Stimulated activated CD4-positive, alpha-beta T cell treated with anti-CD3 and anti-CD28 coated beads, Interleukin-15, amount 100 ng/mL, for 1 hour (primary cell): ENCODE results near the gene MICA.
A peak's percentile ranks its signal among the peaks of the same experiment; 100 is the strongest.
"Not testable (repeated sequence)": the region's sequence is repeated elsewhere in the genome, so short reads cannot be mapped to it uniquely, and the experiment has no call there.

ENCODE experiments used
- DNase-seq, 2 donors: peaks; one replicate each; pipeline ENCODE4 v3.0.0-alpha.2; 2020; ENCODE audit warnings: low read depth in 1 of 2, low spot score in 1 of 2

Gene MICA

GRCh38 chr6:31459864-31460263, 56.5 kb downstream of the MICA start:
- not testable (repeated sequence) for DNase-seq

DNA sequence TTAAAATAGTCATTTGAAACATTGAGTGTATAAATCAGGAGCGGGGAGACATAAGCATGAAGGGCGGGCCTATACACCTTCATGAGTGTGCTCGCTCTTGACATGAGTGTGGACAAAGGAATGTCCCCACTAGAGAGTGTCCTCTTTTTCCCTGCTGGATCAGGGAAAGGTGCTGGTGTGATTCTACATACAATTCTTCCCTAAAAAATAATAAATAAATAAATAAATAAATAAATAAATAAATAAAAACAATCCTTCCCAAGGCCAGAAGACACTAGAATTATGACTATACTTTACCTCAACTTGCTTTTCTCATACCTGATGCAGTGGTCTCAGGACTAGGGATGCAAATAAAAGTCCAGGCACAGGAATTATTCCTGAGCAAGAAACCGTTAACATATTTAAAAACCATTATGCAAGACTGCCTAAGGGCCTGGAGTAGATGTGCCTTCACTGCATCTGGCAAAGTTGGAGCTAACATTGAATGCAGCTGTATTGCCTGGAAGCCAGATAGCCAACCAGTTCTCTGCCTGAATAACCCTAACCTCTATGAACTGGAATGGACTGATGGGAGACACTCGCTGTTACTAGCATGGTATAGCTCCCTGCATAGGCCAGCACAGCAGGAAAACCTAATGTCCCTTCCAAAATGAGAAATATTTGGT, 57.1 kb downstream of the MICA start:
- no peak for DNase-seq

- no peak for DNase-seq
These were observed 58.9 kb downstream of the MICA start for GRCh38 chr6:31462026-31462963.

GRCh38 chr6:31462964-31463870, 59.8 kb downstream of the MICA start:
- peak; percentile 74 to 78 for DNase-seq

- DNase-seq = no peak
These were observed 61.1 kb downstream of the MICA start for GRCh38 chr6:31464252-31465184.
